HG03097 (cell line): Measurements from ENCODE around the gene ZNF385B.

Experiments used
- ATAC-seq: cut with Tn5 transposase; IDR thresholded peaks from one replicate; pipeline ENCODE4 v1.9.1; 2021; ENCODE audit not compliant: unreplicated experiment, low FRiP score

The ZNF385B gene

GRCh38 chr2:179751163-179751809 lies 110.1 kb downstream of the ZNF385B start:
- ATAC-seq = no peak

- ATAC-seq = no peak
These were observed 112.2 kb downstream of the ZNF385B start for GRCh38 chr2:179749210-179749609.

GRCh38 chr2:179746981-179747380 lies 114.4 kb downstream of the ZNF385B start:
- ATAC-seq = no peak

- ATAC-seq = no peak
These were observed 115.7 kb downstream of the ZNF385B start for GRCh38 chr2:179745635-179746256.

GRCh38 chr2:179744401-179744800 lies 117.0 kb downstream of the ZNF385B start:
- ATAC-seq = no peak

GRCh38 chr2:179741317-179741716 lies 120.1 kb downstream of the ZNF385B start:
- no peak for ATAC-seq

GRCh38 chr2:179729966-179730365 lies 131.4 kb downstream of the ZNF385B start:
- no peak for ATAC-seq

- ATAC-seq = no peak
These were observed 134.8 kb downstream of the ZNF385B start for GRCh38 chr2:179726461-179727180.

- ATAC-seq = no peak
These were observed 137.0 kb downstream of the ZNF385B start for GRCh38 chr2:179724403-179724802.

GRCh38 chr2:179720173-179720772 lies 141.1 kb downstream of the ZNF385B start:
- no peak for ATAC-seq

GRCh38 chr2:179715871-179716270 lies 145.5 kb downstream of the ZNF385B start:
- ATAC-seq = no peak

GRCh38 chr2:179715196-179715595 lies 146.2 kb downstream of the ZNF385B start:
- ATAC-seq = no peak

- ATAC-seq = no peak
These were observed 148.6 kb downstream of the ZNF385B start for GRCh38 chr2:179712825-179713224.

- no peak for ATAC-seq
These were observed 150.0 kb downstream of the ZNF385B start for GRCh38 chr2:179711375-179711774.

- no peak for ATAC-seq
These were observed 157.7 kb downstream of the ZNF385B start for GRCh38 chr2:179703702-179704101.

- no peak for ATAC-seq
These were observed 158.5 kb downstream of the ZNF385B start for GRCh38 chr2:179702912-179703311.

- ATAC-seq = no peak
These were observed 159.8 kb downstream of the ZNF385B start for GRCh38 chr2:179701524-179702110.

- no peak for ATAC-seq
These were observed 165.9 kb downstream of the ZNF385B start for GRCh38 chr2:179695486-179695885.

GRCh38 chr2:179694963-179695362 lies 166.4 kb downstream of the ZNF385B start:
- ATAC-seq = no peak

- no peak for ATAC-seq
These were observed 168.8 kb downstream of the ZNF385B start for GRCh38 chr2:179692610-179693009.

- no peak for ATAC-seq
These were observed 169.4 kb downstream of the ZNF385B start for GRCh38 chr2:179692043-179692442.
